ENCODE data around the gene TMEM95.

The TMEM95 gene

DNA sequence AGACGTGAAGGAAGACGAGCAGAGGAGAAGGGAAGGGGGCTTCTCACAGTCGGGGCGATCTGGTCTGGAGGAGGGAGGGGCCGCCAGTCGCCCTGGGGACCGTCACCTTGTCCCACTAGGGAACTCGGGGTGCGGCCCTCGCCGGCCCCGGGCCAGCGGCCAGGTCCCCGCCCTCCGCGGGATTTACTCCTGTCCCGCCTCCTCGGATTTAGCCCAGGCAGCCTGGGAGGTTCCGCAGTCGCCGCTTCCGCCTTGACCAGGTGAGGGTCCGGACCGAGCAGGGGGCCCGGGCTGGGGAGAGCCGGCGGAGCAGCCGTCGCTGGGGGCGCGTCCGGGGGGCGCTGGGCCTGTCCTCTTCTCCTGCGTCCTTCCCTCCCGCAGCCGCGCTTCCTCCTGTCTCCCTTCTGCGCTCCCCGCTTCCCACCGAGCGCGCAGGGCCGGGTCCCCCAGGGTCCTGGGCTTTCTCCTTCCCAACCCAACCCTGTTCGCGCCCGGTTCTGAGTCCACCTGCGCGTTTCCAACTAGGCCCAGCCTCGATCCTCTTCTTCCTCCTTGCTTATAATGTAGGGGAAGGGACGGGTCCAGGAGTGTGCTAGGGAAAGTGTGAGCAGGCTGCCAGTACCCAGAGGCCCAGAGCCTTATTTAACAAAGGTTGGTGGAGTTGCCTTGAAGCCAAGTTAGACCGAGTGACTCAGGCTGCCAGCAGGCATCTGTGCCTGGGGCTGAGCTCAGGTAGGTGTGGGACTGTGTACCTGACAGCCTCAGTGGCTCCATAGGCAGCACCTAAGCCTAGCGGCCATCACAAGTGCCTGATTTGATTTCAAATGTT, 26.1 kb downstream of the TMEM95 start, which contains the start of gene TNK1:
Gene TNK1, plus strand, starts transcription at position 235 of the 829 bp plus-strand sequence. CDS start 1,838 bp downstream, outside the sequence.
- no peak for DNase-seq

- no peak for DNase-seq
Measured at GRCh38 chr17:7382901-7383300, 27.9 kb downstream of the TMEM95 start.

GRCh38 chr17:7383371-7383741, 28.4 kb downstream of the TMEM95 start:
- DNase-seq, result no peak

- DNase-seq, result peak; percentile 88
Measured at GRCh38 chr17:7383742-7384488, 29.0 kb downstream of the TMEM95 start.

DNA sequence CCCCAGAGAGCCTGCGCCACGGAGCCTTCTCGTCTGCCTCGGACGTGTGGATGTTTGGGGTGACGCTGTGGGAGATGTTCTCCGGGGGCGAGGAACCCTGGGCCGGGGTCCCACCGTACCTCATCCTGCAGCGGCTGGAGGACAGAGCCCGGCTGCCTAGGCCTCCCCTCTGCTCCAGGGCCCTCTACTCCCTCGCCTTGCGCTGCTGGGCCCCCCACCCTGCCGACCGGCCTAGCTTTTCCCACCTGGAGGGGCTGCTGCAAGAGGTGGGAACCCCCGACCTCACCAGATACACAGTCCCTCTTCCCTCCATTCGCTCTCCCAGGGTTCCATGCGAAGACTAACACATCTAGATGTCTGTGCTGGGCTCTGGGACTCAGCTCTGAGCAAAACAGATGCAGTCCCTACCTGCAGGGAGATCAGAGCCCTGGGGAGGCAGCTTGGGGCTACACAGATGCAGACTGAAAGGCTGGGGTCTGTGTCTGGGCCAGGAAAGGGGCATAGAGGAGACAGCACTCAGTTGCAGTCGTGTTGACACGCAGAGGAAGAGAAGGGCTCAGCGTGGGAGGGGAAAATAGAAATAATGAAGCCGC, 29.6 kb downstream of the TMEM95 start:
- DNase-seq, result no peak

DNA sequence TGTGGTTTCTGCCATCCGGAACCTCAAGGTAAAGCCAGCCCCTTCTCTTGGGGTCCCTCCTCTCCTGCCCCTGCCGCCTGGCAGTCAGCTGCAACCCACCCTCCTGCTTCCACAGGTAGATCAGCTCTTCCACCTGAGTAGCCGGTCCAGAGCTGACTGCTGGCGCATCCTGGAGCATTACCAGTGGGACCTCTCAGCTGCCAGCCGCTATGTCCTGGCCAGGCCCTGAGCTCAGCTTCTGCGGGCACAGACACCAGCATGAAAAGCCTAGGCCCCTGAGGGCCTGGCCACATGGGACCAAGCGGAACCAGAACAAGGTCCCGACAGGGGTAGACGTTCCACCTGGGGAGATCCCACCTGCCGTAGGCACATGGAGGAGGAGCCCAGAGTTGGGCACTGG, 33.9 kb downstream of the TMEM95 start:
- no peak for DNase-seq

DNA sequence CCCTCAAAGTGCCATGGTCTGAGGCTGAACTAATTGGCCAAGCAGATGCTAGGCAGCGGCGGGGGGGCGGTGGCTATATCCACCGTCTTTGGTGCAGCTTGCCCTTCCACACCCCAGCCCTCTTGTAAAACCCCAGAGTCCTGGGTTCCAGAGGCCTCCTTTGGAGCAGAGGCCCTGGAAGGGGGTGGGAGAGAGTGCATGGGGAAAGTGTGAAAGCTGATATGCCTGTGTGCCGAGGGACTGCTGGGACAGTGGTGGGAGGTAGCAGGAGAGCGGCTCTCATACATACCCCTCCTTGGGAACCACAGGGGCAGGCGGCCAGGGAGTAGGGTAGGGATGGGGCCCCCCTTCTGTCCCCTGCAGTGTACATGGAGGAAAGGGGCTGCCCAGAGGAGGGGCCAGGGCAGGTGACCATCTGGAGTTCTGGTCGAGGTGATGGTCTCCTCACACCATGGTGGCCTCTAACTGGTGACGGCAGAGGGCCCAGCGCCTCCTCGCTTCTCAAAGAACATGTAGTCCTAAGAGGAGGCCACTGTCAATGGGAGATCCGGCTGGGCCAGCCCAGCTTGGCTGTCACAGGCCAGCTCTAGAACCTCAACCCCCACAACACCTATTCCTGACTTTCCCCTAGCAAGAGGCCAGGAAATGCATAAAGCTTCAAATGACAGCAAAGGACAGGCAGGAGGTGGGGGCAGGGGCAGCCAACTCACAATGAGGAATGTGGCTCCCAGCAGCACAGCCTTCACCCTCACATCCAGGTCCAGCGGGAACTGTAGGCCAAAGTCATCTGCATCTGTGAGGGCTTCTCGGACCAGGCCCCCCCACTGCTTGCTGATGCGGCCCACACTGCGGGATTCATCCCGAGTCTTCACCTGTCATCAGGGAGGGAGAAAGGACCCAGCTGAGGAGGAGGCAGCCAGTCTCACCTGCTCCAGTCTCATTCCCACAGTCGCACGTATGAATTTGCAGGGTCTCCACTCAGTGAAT, 35.3 kb downstream of the TMEM95 start:
- no peak for DNase-seq

GRCh38 chr17:7391307-7391706, 36.4 kb downstream of the TMEM95 start:
- DNase-seq, result no peak

- no peak for DNase-seq
Measured at GRCh38 chr17:7392696-7393612, 38.0 kb downstream of the TMEM95 start.

DNA sequence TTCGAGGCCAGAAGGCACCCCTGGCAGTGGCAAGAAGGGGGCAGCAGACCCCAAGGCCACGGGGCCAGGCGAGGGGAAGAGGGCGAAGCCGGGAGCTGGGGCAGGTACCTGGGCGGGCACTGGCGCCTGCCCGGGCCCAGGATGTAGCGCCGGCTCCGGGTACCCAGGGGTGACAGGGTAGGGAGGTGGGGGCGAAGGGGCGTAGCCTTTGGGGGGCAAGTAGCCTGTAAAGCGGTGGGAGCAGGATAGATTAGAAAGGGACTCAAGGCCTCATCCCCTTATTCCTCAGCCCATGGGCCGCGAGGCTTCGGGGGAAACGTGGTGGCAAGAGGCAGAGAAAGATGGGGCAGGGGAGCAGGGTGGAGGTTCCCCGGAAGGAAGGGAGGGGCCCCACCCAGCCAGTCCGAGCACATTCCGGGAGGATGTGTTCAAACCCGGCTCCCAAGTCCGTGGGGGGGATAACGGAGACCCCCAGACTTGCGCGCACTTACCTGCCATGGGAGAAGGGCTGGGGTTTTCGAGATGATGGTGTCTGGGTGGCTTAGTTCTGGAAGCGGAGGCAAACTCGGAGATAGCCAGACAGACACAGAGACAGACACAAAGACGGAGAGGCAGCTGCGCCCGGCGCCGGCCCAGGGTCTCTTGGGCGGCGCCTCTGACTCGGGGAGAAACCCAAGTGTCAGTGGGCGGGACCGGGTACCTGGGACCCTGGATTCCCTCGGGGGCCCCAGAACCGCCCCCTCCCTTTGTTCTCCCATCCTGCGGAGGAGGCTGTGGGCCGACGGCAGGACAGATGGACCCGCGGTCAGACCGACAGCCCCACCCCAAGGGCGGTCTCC, 38.9 kb downstream of the TMEM95 start:
- no peak for DNase-seq

DNA sequence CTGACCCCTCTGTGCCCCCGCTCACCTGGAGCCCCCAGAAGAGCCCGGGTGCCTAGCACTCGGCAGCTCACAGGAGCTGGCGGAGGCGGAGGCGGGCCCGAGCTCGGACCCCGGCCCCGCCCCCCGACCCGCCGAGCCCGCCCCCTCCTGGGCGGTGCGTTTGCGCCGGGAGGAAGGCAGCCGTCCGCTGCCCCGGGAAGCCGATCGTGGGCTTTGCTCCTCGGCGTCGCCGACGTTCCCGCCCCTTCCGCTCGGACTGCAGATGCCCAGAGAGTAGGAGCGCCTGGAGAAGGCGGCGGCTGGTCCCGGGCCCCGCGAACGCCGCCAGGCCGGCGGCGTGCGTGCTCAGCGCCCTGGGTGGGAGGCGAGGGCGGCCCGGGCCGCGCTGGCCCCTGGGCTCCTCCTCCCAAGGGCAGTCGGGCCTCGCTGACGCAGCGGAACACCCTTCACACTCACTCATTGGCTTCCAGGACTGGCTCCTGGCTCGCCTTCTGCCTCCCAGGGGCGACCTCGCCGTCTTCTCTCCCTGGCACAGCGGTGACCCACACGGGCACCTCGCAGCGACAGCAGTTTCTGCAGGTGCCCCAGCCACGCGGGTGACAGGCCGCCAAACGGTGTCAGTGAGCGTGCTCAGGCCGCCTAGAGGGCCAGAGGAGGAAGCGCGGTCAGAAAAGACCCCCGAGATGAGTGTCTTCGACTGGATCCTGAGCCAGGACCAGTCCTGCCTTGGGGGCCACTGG, 39.7 kb downstream of the TMEM95 start, which contains the start of gene PLSCR3:
Gene PLSCR3, minus strand, starts transcription at position 74 of the 740 bp plus-strand sequence. CDS start 415 bp downstream, outside the sequence.
- DNase-seq, result peak; percentile 93

- no peak for DNase-seq
Measured at GRCh38 chr17:7396147-7396546, 41.2 kb downstream of the TMEM95 start.

DNA sequence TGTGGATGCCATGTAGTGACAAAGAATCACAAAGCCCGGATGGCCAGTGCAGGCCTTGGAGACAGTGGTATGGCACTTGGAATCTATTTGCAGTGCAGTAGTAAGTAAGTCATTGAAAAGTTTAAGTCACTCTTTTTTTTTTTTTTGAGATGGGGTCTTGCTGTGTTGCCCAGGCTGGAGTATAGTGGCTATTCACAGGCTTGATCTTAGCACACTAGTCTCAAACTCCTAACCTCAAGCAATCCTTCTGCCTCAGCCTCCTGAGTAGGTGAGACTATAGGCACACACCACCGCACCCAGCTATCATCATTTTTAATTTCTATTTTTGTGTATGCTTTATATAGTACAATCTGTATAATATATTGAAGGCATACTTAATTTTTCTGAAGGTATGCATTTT, 43.7 kb downstream of the TMEM95 start:
- DNase-seq, result no peak

- DNase-seq, result no peak
Measured at GRCh38 chr17:7403043-7403726, 48.2 kb downstream of the TMEM95 start.

GRCh38 chr17:7403727-7403976, 48.7 kb downstream of the TMEM95 start:
- no peak for DNase-seq

GRCh38 chr17:7403977-7404736, 49.2 kb downstream of the TMEM95 start, which contains the start of gene TMEM256:
Gene TMEM256, minus strand, starts transcription at chr17:7404097. Its CDS starts 13 bp downstream, at chr17:7404084.
- peak; percentile 89 for DNase-seq

DNA sequence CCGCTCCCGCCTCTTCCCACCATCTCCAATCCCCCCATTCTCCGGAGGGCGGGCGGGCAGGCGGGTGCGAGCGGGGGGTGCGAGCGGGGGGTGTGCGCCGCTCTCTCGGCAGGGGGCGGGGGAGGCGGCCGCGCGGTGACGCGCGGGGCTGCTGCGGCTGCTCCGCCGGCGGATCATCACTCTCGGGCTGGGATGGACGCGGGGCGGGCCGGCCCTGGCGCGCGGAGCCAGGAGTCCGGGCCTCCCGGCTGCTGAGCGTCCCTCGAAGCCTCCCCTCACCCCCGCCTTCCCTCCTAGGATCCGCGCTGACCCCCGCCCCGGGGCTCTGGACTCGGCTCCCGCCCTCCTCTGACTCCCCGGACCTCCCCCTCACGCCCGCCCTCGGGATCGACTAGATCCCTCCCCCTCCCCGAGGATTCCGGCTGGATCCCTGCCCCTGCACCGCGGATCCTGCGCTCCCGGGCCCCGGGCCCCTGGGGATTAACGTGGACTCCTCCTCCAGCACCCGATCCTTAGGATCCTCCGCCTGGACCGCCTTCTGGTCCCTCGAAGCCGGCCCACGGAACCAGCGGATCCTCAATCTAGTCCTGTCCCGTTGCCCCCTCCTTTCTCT, 49.9 kb downstream of the TMEM95 start:
- no peak for DNase-seq
